ENCODE data around the gene SUSD3.

DNA sequence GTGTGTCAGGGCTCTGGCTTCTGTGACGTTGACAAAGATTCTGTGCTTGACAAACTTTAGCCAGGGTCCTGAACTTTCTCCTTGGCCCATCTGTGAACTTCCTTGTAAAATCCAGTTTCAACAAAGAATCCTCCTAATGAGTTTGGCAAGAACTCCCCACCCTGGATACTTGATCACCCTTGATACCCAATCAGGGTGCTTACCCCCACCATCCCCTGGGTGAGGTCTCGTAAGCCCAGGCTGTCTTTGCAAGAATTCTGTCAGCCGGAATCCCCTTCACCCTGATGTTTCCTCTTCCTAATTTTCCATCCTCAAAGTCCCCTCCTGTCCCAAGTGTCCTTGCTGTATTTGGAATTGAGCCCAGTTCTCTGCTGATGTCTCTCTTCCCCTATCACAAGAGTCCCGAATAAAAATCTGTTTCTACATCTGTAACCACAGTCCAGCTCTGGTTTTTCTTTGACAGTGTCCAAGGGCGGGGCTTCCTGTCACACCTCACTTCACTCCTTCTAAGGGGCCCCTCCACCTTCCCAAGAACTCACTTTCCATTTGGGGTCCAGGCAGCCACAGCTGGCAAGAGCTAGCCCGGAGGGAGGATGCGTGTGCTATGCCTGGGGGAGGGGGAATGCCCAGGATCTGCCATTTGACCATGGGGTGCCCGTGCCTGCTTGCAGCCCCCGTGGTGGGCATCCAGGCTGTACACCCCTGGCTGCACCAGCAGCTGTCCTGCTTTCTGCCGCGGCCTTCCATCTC is 34.8 kb downstream of the SUSD3 start:
- TF ChIP-seq POLR2A (IDR thresholded peaks at IDR 0.05; ENCODE audit: low read depth) = no peak
- TF ChIP-seq, protein P1, sequence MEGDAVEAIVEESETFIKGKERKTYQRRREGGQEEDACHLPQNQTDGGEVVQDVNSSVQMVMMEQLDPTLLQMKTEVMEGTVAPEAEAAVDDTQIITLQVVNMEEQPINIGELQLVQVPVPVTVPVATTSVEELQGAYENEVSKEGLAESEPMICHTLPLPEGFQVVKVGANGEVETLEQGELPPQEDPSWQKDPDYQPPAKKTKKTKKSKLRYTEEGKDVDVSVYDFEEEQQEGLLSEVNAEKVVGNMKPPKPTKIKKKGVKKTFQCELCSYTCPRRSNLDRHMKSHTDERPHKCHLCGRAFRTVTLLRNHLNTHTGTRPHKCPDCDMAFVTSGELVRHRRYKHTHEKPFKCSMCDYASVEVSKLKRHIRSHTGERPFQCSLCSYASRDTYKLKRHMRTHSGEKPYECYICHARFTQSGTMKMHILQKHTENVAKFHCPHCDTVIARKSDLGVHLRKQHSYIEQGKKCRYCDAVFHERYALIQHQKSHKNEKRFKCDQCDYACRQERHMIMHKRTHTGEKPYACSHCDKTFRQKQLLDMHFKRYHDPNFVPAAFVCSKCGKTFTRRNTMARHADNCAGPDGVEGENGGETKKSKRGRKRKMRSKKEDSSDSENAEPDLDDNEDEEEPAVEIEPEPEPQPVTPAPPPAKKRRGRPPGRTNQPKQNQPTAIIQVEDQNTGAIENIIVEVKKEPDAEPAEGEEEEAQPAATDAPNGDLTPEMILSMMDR (IDR thresholded peaks at IDR 0.05) = no peak
- no peak for TF ChIP-seq EP300 (IDR thresholded peaks at IDR 0.05)
